Lower lobe of right lung (tissue), 2 donors: ENCODE measurements around the gene HSPA1L. TPM values are rescaled to one million over a fixed set of nuclear protein-coding genes. Genes with fewer than 3 reads are reported as not detected.
"Not testable (repeated sequence)": the region's sequence is repeated elsewhere in the genome, so short reads cannot be mapped to it uniquely, and the experiment has no call there.

Source experiments
- ATAC-seq, 2 donors: fragments of 200-7000 bp; cut with Tn5 transposase; one replicate each; pipeline ENCODE4 v1.9.1; 2020 to 2022; ENCODE audit warnings: mild to moderate bottlenecking in 2 of 2, moderate library complexity in 2 of 2
- DNase-seq: peaks from one replicate; pipeline ENCODE4 v3.0.0-alpha.2; 2020
- H3K27ac ChIP-seq: fragments of 200-600 bp; one replicate; pipeline ENCODE4 v1.8.0; 2022
- H3K27me3 ChIP-seq: fragments of 200-600 bp; one replicate; pipeline ENCODE4 v1.8.0; 2022; ENCODE audit warnings: low read depth
- H3K36me3 ChIP-seq: fragments of 200-600 bp; one replicate; pipeline ENCODE4 v1.8.0; 2022; ENCODE audit warnings: mild to moderate bottlenecking
- H3K4me1 ChIP-seq: fragments of 200-600 bp; one replicate; pipeline ENCODE4 v1.8.0; 2022
- H3K4me3 ChIP-seq: fragments of 200-600 bp; one replicate; pipeline ENCODE4 v1.8.0; 2022; ENCODE audit warnings: mild to moderate bottlenecking
- H3K9me3 ChIP-seq: fragments of 200-600 bp; one replicate; pipeline ENCODE4 v1.8.0; 2022
- CTCF ChIP-seq: fragments of 200-600 bp; IDR thresholded peaks from one replicate; pipeline ENCODE4 v1.8.0; 2022; ENCODE audit warnings: antibody characterized with exemption, mild to moderate bottlenecking
- intact Hi-C: fragments of 100-400 bp; cut with DNase I; formaldehyde crosslinking; loops from one replicate; pipeline ENCODE4 v1.11.0; 2022
- total RNA-seq: library from RNA; stranded (reverse); fragmentation: NEBNext Ultra II Directional; extraction: Animal tissue kit (Norgen Biotek cat#: 25700); gene quantifications from one replicate; pipeline ENCODE4 v1.2.1, GENCODE V29; 2021
- donor health status: DM: no; HTN: yes; CAD: no; lungs with severe emphysema.

Gene HSPA1L
- total RNA-seq, 1 donor from 2014 or later = 2.5 TPM

- Histone ChIP-seq H3K27me3 (no peaks in the 10 kb centered on the region), H3K4me3 (no peak overlapping the region), H3K27ac (no peak overlapping the region), H3K9me3 (no peaks in the 10 kb centered on the region), H3K4me1 (no peaks in the 10 kb centered on the region), H3K36me3 (no peaks in the 10 kb centered on the region)
- DNase-seq (no peak), ATAC-seq (no peak)
- intact Hi-C loops = no loop called here
- no peak for TF ChIP-seq CTCF
These were observed 36.4 kb upstream of the HSPA1L start for GRCh38 chr6:31851485-31851832.

- H3K27me3 ChIP-seq = no peaks in the 10 kb centered on the region
- no peaks in the 10 kb centered on the region for H3K4me1 ChIP-seq
- ATAC-seq = no peak
- no peaks in the 10 kb centered on the region for H3K36me3 ChIP-seq
- H3K9me3 ChIP-seq = no peaks in the 10 kb centered on the region
- DNase-seq = no peak
- no peak for TF ChIP-seq CTCF
- no peak overlapping the region for H3K4me3 ChIP-seq
- H3K27ac ChIP-seq = no peak overlapping the region
- intact Hi-C loops = no loop called here
These were observed 35.8 kb upstream of the HSPA1L start for GRCh38 chr6:31850765-31851484.

GRCh38 chr6:31847276-31847978, 32.3 kb upstream of the HSPA1L start:
- DNase-seq (no peak), ATAC-seq (no peak)
- H3K4me3 ChIP-seq = no peak overlapping the region
- no peaks in the 10 kb centered on the region for H3K9me3 ChIP-seq
- TF ChIP-seq CTCF = no peak
- intact Hi-C loops = no loop called here
- no peaks in the 10 kb centered on the region for H3K4me1 ChIP-seq
- H3K27ac ChIP-seq = no peak overlapping the region
- no peaks in the 10 kb centered on the region for H3K36me3 ChIP-seq
- no peaks in the 10 kb centered on the region for H3K27me3 ChIP-seq

GRCh38 chr6:31844507-31844906, 29.4 kb upstream of the HSPA1L start:
- ATAC-seq = peak in 1 of 2 donors; percentile 25
- TF ChIP-seq CTCF = no peak
- intact Hi-C loops = no loop called here

GRCh38 chr6:31842053-31842452, 27.0 kb upstream of the HSPA1L start:
- intact Hi-C loops = no loop called here
- Histone ChIP-seq H3K36me3 (peaks cover 45% of the 10 kb centered on the region), H3K27me3 (no peaks in the 10 kb centered on the region), H3K4me1 (peaks cover 21% of the 10 kb centered on the region), H3K9me3 (no peaks in the 10 kb centered on the region), H3K27ac (no peak overlapping the region), H3K4me3 (no peak overlapping the region)
- no peak for TF ChIP-seq CTCF
- DNase-seq (no peak), ATAC-seq (no peak)

More at GRCh38 chr6:31844507-31844906, 29.4 kb upstream of the HSPA1L start:
- Histone ChIP-seq H3K4me3 (no peak overlapping the region), H3K36me3 (peaks cover 21% of the 10 kb centered on the region), H3K9me3 (no peaks in the 10 kb centered on the region), H3K27ac (no peak overlapping the region), H3K4me1 (no peaks in the 10 kb centered on the region), H3K27me3 (no peaks in the 10 kb centered on the region)
- DNase-seq = no peak

- intact Hi-C loops = loop anchor here (10.0 kb wide), 1 partner anchor 105 kb away; the partner anchor contains the start of gene CLIC1
- ATAC-seq, DNase-seq, H3K27me3 ChIP-seq, H3K27ac ChIP-seq, H3K9me3 ChIP-seq, H3K4me3 ChIP-seq: not testable (repeated sequence)
- Histone ChIP-seq H3K36me3 (peaks cover 50% of the 10 kb centered on the region), H3K4me1 (peaks cover 38% of the 10 kb centered on the region)
These were observed 24.7 kb upstream of the HSPA1L start for GRCh38 chr6:31839779-31840126.
